ENCODE results near the gene MAP7D2. TPM values are rescaled to one million over a fixed set of nuclear protein-coding genes. Genes with fewer than 3 reads are reported as not detected.
A peak's percentile ranks its signal among the peaks of the same experiment; 100 is the strongest.

Gene MAP7D2
- polyA plus RNA-seq, 1 experiment, result 0.27 TPM

GRCh38 chrX:20147561-20147960 lies 30.9 kb upstream of the MAP7D2 start:
- no peak overlapping the region for H3K4me3 ChIP-seq (ENCODE audit: low read depth, low read length)
- H3K27ac ChIP-seq (ENCODE audit: low read depth, low read length), result no peak overlapping the region
- CTCF ChIA-PET, result no interaction called here
- no peaks in the 10 kb centered on the region for H3K27me3 ChIP-seq (ENCODE audit: control insufficient read depth, insufficient read depth, low read length)
- no peak for DNase-seq (ENCODE audit: low read depth, low spot score)
- TF ChIP-seq, protein P1, sequence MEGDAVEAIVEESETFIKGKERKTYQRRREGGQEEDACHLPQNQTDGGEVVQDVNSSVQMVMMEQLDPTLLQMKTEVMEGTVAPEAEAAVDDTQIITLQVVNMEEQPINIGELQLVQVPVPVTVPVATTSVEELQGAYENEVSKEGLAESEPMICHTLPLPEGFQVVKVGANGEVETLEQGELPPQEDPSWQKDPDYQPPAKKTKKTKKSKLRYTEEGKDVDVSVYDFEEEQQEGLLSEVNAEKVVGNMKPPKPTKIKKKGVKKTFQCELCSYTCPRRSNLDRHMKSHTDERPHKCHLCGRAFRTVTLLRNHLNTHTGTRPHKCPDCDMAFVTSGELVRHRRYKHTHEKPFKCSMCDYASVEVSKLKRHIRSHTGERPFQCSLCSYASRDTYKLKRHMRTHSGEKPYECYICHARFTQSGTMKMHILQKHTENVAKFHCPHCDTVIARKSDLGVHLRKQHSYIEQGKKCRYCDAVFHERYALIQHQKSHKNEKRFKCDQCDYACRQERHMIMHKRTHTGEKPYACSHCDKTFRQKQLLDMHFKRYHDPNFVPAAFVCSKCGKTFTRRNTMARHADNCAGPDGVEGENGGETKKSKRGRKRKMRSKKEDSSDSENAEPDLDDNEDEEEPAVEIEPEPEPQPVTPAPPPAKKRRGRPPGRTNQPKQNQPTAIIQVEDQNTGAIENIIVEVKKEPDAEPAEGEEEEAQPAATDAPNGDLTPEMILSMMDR (IDR thresholded peaks at IDR 0.05; ENCODE audit: low read depth, low read length), result no peak
- H3K9me3 ChIP-seq (ENCODE audit: control insufficient read depth, insufficient read depth, low read length), result no peaks in the 10 kb centered on the region
- POLR2A ChIA-PET, result no interaction called here

GRCh38 chrX:20144491-20144890 lies 27.8 kb upstream of the MAP7D2 start:
- CTCF ChIA-PET, result no interaction called here
- Histone ChIP-seq H3K27me3 (ENCODE audit: control insufficient read depth, insufficient read depth, low read length) (no peaks in the 10 kb centered on the region), H3K9me3 (ENCODE audit: control insufficient read depth, insufficient read depth, low read length) (no peaks in the 10 kb centered on the region), H3K4me3 (ENCODE audit: low read depth, low read length) (no peak overlapping the region), H3K27ac (ENCODE audit: low read depth, low read length) (peak overlapping the region; percentile 2)
- DNase-seq (ENCODE audit: low read depth, low spot score), result no peak
- POLR2A ChIA-PET, result no interaction called here
- TF ChIP-seq, protein P1 (IDR thresholded peaks at IDR 0.05; ENCODE audit: low read depth, low read length), result no peak

DNA sequence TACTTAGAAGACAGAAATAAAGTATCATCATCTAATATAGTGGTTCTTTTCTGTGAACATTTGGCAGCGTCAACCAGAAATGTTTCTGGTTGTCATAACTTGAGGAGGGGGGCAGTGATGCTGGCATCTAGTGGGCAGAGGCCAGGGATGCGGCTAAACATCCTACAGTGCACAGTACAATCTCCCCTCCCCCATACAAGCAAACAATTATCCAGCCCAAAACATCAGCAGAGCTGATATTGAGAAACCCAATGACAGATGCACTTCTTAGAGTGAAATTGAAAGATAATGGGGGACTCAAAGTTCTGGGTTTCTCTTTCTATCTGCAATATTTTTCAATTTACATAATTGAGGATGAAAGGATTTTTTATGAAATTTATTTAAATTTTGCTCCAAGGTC lies 26.9 kb upstream of the MAP7D2 start:
- TF ChIP-seq, protein P1 (IDR thresholded peaks at IDR 0.05; ENCODE audit: low read depth, low read length), result no peak
- ChIA-PET CTCF (no interaction called here), POLR2A (no interaction called here)
- DNase-seq (ENCODE audit: low read depth, low spot score), result no peak
- H3K9me3 ChIP-seq (ENCODE audit: control insufficient read depth, insufficient read depth, low read length), result no peaks in the 10 kb centered on the region
- no peak overlapping the region for H3K4me3 ChIP-seq (ENCODE audit: low read depth, low read length)
- H3K27ac ChIP-seq (ENCODE audit: low read depth, low read length), result no peak overlapping the region
- no peaks in the 10 kb centered on the region for H3K27me3 ChIP-seq (ENCODE audit: control insufficient read depth, insufficient read depth, low read length)

- Histone ChIP-seq H3K9me3 (ENCODE audit: control insufficient read depth, insufficient read depth, low read length) (no peaks in the 10 kb centered on the region), H3K27me3 (ENCODE audit: control insufficient read depth, insufficient read depth, low read length) (no peaks in the 10 kb centered on the region), H3K27ac (ENCODE audit: low read depth, low read length) (no peak overlapping the region), H3K4me3 (ENCODE audit: low read depth, low read length) (no peak overlapping the region)
- ChIA-PET POLR2A (no interaction called here), CTCF (no interaction called here)
- DNase-seq (ENCODE audit: low read depth, low spot score), result no peak
- TF ChIP-seq, protein P1 (IDR thresholded peaks at IDR 0.05; ENCODE audit: low read depth, low read length), result no peak
Observed at GRCh38 chrX:20143111-20143510, 26.4 kb upstream of the MAP7D2 start.

- ChIA-PET CTCF (no interaction called here), POLR2A (interaction anchor here (0.5 to 1.4 kb wide), 3 partner anchors 308 to 1838 kb away, joined by 3 read pairs; no protein-coding TSS in a partner anchor)
- peak within 1 kb of the TSS; percentile 81 for H3K27ac ChIP-seq (ENCODE audit: low read depth, low read length)
- no peaks in the 10 kb centered on the region for H3K27me3 ChIP-seq (ENCODE audit: control insufficient read depth, insufficient read depth, low read length)
- H3K4me3 ChIP-seq (ENCODE audit: low read depth, low read length), result peak within 1 kb of the TSS; percentile 74
- no peaks in the 10 kb centered on the region for H3K9me3 ChIP-seq (ENCODE audit: control insufficient read depth, insufficient read depth, low read length)
- TF ChIP-seq, protein P1 (IDR thresholded peaks at IDR 0.05; ENCODE audit: low read depth, low read length), result no peak
- peak; percentile 88 for DNase-seq (ENCODE audit: low read depth, low spot score)
Observed at GRCh38 chrX:20141281-20142220, 24.8 kb upstream of the MAP7D2 start, which contains the start of gene EIF1AX. EIF1AX (minus strand) TSS chrX:20141838; CDS start chrX:20141640, 198 bp downstream.

All from AG04450 (cell line).